T-helper 1 cell treated with Interleukin-12 subunit alpha and Interleukin-12 subunit beta and Interleukin-4 antibody, amounts not matched to agents 30 μg/mL and 1 μg/mL, for 36 hours (primary cell): ENCODE measurements around the gene TGM2.

ENCODE experiments used
- H3K27ac Mint-ChIP-seq: one replicate; pipeline ENCODE4 v1.8.0; 2021; ENCODE audit warnings: mild to moderate bottlenecking, mixed read lengths
- H3K27me3 Mint-ChIP-seq: one replicate; pipeline ENCODE4 v1.8.0; 2021; ENCODE audit warnings: low read depth, mixed read lengths
- H3K36me3 Mint-ChIP-seq: one replicate; pipeline ENCODE4 v1.8.0; 2021; ENCODE audit warnings: low read depth, mixed read lengths
- H3K4me1 Mint-ChIP-seq: one replicate; pipeline ENCODE4 v1.8.0; 2021; ENCODE audit warnings: low read depth, mixed read lengths
- H3K4me3 Mint-ChIP-seq: one replicate; pipeline ENCODE4 v1.8.0; 2021; ENCODE audit warnings: mild to moderate bottlenecking, moderate library complexity, mixed read lengths
- H3K9me3 Mint-ChIP-seq: one replicate; pipeline ENCODE4 v1.8.0; 2021; ENCODE audit warnings: mixed read lengths

Gene TGM2

GRCh38 chr20:38192323-38192885 is 27.3 kb upstream of the TGM2 start:
- Mint-ChIP-seq H3K27me3 (peaks cover 9% of the 10 kb centered on the region), H3K36me3 (no peaks in the 10 kb centered on the region), H3K4me3 (no peak overlapping the region), H3K9me3 (peaks cover 7% of the 10 kb centered on the region), H3K27ac (no peak overlapping the region), H3K4me1 (no peaks in the 10 kb centered on the region)

GRCh38 chr20:38191654-38192053 is 26.6 kb upstream of the TGM2 start:
- peaks cover 11% of the 10 kb centered on the region for H3K27me3 Mint-ChIP-seq

GRCh38 chr20:38190936-38191371 is 25.9 kb upstream of the TGM2 start:
- Mint-ChIP-seq H3K27me3 (peaks cover 13% of the 10 kb centered on the region), H3K4me3 (no peak overlapping the region), H3K36me3 (no peaks in the 10 kb centered on the region), H3K4me1 (no peaks in the 10 kb centered on the region), H3K27ac (no peak overlapping the region), H3K9me3 (peaks cover 7% of the 10 kb centered on the region)

More at GRCh38 chr20:38191654-38192053, 26.6 kb upstream of the TGM2 start:
- Mint-ChIP-seq H3K4me3 (no peak overlapping the region), H3K36me3 (no peaks in the 10 kb centered on the region), H3K27ac (no peak overlapping the region), H3K4me1 (no peaks in the 10 kb centered on the region), H3K9me3 (peaks cover 7% of the 10 kb centered on the region)

GRCh38 chr20:38190166-38190565 is 25.1 kb upstream of the TGM2 start:
- Mint-ChIP-seq H3K4me1 (no peaks in the 10 kb centered on the region), H3K27me3 (peaks cover 20% of the 10 kb centered on the region), H3K9me3 (peaks cover 7% of the 10 kb centered on the region), H3K27ac (no peak overlapping the region), H3K4me3 (no peak overlapping the region), H3K36me3 (no peaks in the 10 kb centered on the region)

GRCh38 chr20:38187517-38187916 is 22.4 kb upstream of the TGM2 start:
- Mint-ChIP-seq H3K27me3 (peaks cover 25% of the 10 kb centered on the region), H3K36me3 (no peaks in the 10 kb centered on the region), H3K4me1 (no peaks in the 10 kb centered on the region), H3K27ac (no peak overlapping the region), H3K4me3 (no peak overlapping the region), H3K9me3 (no peaks in the 10 kb centered on the region)

GRCh38 chr20:38186788-38187221 is 21.7 kb upstream of the TGM2 start:
- Mint-ChIP-seq H3K27me3 (peaks cover 29% of the 10 kb centered on the region), H3K27ac (no peak overlapping the region), H3K4me1 (no peaks in the 10 kb centered on the region), H3K9me3 (no peaks in the 10 kb centered on the region), H3K4me3 (no peak overlapping the region), H3K36me3 (no peaks in the 10 kb centered on the region)

- Mint-ChIP-seq H3K27ac (no peak overlapping the region), H3K9me3 (no peaks in the 10 kb centered on the region), H3K4me1 (no peaks in the 10 kb centered on the region), H3K27me3 (peaks cover 29% of the 10 kb centered on the region), H3K4me3 (no peak overlapping the region), H3K36me3 (no peaks in the 10 kb centered on the region)
Measured at GRCh38 chr20:38184101-38184500, 19.0 kb upstream of the TGM2 start.

- H3K27ac Mint-ChIP-seq = no peak overlapping the region
- H3K36me3 Mint-ChIP-seq = no peaks in the 10 kb centered on the region
- H3K27me3 Mint-ChIP-seq = peaks cover 30% of the 10 kb centered on the region
- no peak overlapping the region for H3K4me3 Mint-ChIP-seq
- H3K4me1 Mint-ChIP-seq = no peaks in the 10 kb centered on the region
- H3K9me3 Mint-ChIP-seq = no peaks in the 10 kb centered on the region
Measured at GRCh38 chr20:38181971-38182370, 16.9 kb upstream of the TGM2 start.

- Mint-ChIP-seq H3K27ac (no peak overlapping the region), H3K9me3 (no peaks in the 10 kb centered on the region), H3K27me3 (peaks cover 27% of the 10 kb centered on the region), H3K36me3 (no peaks in the 10 kb centered on the region), H3K4me3 (no peak overlapping the region), H3K4me1 (no peaks in the 10 kb centered on the region)
Measured at GRCh38 chr20:38181207-38181801, 16.2 kb upstream of the TGM2 start.

GRCh38 chr20:38180781-38181180 is 15.7 kb upstream of the TGM2 start:
- Mint-ChIP-seq H3K4me3 (no peak overlapping the region), H3K4me1 (no peaks in the 10 kb centered on the region), H3K27me3 (peaks cover 24% of the 10 kb centered on the region), H3K27ac (no peak overlapping the region), H3K9me3 (no peaks in the 10 kb centered on the region), H3K36me3 (no peaks in the 10 kb centered on the region)

- Mint-ChIP-seq H3K4me3 (no peak overlapping the region), H3K36me3 (no peaks in the 10 kb centered on the region), H3K27ac (no peak overlapping the region), H3K27me3 (peaks cover 17% of the 10 kb centered on the region), H3K4me1 (no peaks in the 10 kb centered on the region), H3K9me3 (no peaks in the 10 kb centered on the region)
Measured at GRCh38 chr20:38179846-38180245, 14.8 kb upstream of the TGM2 start.

GRCh38 chr20:38178581-38178980 is 13.5 kb upstream of the TGM2 start:
- H3K27ac Mint-ChIP-seq = no peak overlapping the region
- H3K4me1 Mint-ChIP-seq = no peaks in the 10 kb centered on the region
- H3K27me3 Mint-ChIP-seq = peaks cover 16% of the 10 kb centered on the region
- H3K36me3 Mint-ChIP-seq = no peaks in the 10 kb centered on the region
- no peak overlapping the region for H3K4me3 Mint-ChIP-seq
- no peaks in the 10 kb centered on the region for H3K9me3 Mint-ChIP-seq

GRCh38 chr20:38178065-38178491 is 13.0 kb upstream of the TGM2 start:
- Mint-ChIP-seq H3K27me3 (peaks cover 16% of the 10 kb centered on the region), H3K4me1 (no peaks in the 10 kb centered on the region), H3K27ac (no peak overlapping the region), H3K36me3 (no peaks in the 10 kb centered on the region), H3K9me3 (no peaks in the 10 kb centered on the region), H3K4me3 (no peak overlapping the region)

- H3K36me3 Mint-ChIP-seq = no peaks in the 10 kb centered on the region
- no peak overlapping the region for H3K4me3 Mint-ChIP-seq
- H3K27ac Mint-ChIP-seq = no peak overlapping the region
- no peaks in the 10 kb centered on the region for H3K4me1 Mint-ChIP-seq
- H3K9me3 Mint-ChIP-seq = no peaks in the 10 kb centered on the region
- peaks cover 12% of the 10 kb centered on the region for H3K27me3 Mint-ChIP-seq
Measured at GRCh38 chr20:38177201-38177600, 12.1 kb upstream of the TGM2 start.

GRCh38 chr20:38175304-38176180 is 10.5 kb upstream of the TGM2 start:
- Mint-ChIP-seq H3K27me3 (peaks cover 23% of the 10 kb centered on the region), H3K27ac (no peak overlapping the region), H3K9me3 (no peaks in the 10 kb centered on the region), H3K4me1 (no peaks in the 10 kb centered on the region), H3K4me3 (no peak overlapping the region), H3K36me3 (no peaks in the 10 kb centered on the region)
